ENCODE results near the gene APEH. TPM values are rescaled to one million over a fixed set of nuclear protein-coding genes. Genes with fewer than 3 reads are reported as not detected.
A peak's percentile ranks its signal among the peaks of the same experiment; 100 is the strongest.

The APEH gene
- total RNA-seq, 1 donor from 2014 or later = 74.4 TPM

DNA sequence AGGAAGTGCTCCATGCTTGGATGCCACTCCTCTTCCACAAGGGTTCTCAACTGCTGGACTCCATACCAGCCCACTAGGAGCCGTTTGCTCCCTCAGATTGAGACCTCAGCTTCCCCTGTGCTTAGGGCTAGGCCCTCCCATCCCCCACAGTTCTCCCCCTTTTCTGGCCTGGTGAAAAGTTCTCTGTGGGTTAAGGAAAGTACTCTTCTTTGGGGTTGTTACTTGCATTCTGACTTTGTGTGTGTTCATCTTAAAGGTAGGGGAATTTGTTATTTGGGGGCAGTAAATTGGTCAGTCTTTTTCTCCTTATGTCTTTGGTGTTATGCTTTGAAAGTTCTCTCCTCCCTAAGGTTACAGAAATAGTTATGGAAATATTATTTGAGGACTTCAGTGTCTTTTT lies 24.0 kb upstream of the APEH start:
- no peak for DNase-seq (ENCODE audit: low spot score)
- no peak for ATAC-seq

GRCh38 chr3:49650637-49651036 lies 23.5 kb upstream of the APEH start:
- ATAC-seq (no peak), DNase-seq (ENCODE audit: low spot score) (no peak)

GRCh38 chr3:49652218-49652902 lies 21.8 kb upstream of the APEH start:
- DNase-seq (ENCODE audit: low spot score) (no peak), ATAC-seq (no peak)

DNA sequence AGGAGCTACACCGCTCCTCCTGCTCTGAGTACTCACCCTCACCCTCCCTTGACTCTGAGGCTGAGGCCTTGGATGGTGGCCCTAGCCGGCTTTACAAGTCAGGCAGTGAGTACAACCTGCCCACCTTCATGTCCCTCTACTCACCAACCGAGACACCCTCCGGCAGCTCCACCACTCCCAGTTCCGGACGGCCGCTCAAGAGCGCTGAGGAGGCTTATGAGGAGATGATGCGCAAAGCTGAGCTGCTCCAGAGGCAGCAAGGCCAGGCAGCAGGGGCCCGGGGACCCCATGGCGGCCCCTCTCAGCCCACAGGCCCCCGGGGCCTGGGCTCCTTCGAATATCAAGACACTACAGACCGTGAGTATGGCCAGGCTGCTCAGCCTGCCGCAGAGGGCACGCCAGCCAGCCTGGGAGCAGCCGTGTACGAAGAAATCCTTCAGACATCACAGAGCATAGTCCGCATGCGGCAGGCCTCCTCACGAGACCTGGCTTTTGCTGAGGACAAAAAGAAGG lies 21.2 kb upstream of the APEH start:
- DNase-seq (ENCODE audit: low spot score) (no peak), ATAC-seq (no peak)

DNA sequence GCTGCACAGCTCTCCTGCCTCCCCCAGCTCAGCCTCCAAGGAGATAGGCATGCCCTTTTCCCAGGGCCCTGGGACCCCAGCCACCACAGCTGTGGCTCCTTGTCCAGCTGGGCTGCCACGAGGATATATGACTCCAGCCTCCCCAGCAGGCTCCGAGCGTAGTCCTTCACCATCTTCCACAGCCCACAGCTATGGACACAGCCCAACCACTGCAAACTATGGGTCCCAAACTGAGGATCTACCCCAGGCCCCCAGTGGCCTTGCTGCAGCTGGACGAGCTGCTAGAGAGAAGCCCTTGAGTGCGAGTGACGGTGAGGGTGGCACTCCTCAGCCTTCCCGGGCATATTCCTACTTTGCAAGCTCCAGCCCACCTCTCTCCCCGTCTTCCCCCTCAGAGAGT lies 20.5 kb upstream of the APEH start:
- DNase-seq (ENCODE audit: low spot score) (no peak), ATAC-seq (no peak)

DNA sequence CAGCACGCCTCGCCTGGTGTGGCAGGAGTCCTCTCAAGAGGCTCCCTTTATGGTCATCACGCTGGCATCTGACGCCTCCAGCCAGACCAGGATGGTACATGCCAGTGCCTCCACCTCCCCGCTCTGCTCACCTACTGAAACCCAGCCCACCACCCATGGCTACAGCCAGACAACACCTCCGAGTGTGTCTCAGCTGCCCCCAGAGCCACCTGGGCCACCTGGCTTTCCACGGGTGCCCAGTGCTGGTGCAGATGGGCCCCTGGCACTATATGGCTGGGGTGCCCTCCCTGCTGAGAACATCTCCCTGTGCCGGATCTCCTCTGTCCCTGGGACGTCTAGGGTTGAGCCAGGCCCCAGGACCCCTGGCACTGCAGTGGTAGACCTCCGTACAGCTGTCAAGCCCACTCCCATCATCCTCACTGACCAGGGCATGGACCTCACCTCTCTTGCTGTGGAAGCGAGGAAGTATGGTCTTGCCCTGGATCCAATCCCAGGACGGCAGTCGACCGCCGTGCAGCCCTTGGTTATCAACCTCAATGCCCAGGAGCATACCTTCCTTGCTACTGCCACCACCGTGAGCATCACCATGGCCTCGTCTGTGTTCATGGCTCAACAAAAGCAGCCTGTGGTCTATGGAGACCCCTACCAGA lies 19.9 kb upstream of the APEH start:
- ATAC-seq (no peak), DNase-seq (ENCODE audit: low spot score) (no peak)

GRCh38 chr3:49654955-49655556 lies 19.1 kb upstream of the APEH start:
- DNase-seq (ENCODE audit: low spot score) (no peak), ATAC-seq (peak; percentile 14)

- no peak for DNase-seq (ENCODE audit: low spot score)
- no peak for ATAC-seq
These were observed 18.3 kb upstream of the APEH start for GRCh38 chr3:49655731-49656285.

GRCh38 chr3:49656541-49657112 lies 17.5 kb upstream of the APEH start:
- DNase-seq (ENCODE audit: low spot score) (no peak), ATAC-seq (no peak)

DNA sequence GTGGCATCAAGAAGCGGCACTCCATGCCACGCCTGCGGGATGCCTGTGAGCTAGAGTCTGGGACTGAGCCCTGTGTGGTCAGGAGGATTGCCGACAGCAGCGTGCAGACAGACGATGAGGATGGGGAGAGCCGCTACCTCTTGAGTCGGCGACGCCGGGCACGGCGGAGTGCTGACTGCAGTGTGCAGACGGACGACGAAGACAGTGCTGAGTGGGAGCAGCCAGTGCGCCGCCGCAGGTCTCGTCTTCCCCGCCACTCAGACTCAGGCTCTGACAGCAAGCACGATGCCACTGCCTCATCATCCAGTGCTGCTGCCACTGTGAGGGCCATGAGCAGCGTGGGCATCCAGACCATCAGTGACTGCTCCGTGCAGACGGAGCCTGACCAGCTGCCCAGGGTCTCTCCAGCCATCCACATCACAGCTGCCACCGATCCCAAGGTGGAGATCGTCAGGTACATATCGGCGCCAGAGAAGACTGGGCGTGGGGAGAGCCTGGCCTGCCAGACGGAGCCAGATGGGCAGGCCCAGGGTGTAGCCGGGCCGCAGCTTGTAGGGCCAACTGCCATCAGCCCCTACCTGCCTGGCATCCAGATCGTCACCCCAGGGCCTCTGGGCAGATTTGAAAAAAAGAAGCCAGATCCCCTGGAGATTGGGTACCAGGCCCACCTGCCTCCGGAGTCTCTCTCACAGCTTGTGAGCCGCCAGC lies 16.8 kb upstream of the APEH start:
- no peak for DNase-seq (ENCODE audit: low spot score)

DNA sequence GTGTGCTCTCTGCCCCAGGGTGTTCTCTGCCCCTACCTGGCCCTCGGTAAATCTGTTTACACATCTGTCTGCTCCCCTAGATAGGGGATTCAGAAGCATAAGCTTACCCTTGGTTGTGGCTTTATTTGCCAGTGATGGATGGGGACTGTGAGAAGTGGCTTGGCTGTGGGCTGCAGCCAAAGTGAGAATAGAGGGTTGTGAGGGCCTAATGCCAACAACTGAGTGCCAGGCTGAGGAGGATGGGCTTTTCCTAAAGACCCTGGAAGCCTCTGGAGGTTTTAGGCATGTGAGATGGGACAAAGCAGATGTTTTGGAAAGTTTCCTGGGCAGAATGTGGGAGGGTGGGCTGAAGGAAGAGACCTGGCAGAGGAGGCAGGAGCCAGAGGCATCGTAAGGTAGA lies 15.4 kb upstream of the APEH start:
- DNase-seq (ENCODE audit: low spot score) (no peak), ATAC-seq (no peak)

More for the DNA sequence above, 16.8 kb upstream of the APEH start:
- no peak for ATAC-seq

DNA sequence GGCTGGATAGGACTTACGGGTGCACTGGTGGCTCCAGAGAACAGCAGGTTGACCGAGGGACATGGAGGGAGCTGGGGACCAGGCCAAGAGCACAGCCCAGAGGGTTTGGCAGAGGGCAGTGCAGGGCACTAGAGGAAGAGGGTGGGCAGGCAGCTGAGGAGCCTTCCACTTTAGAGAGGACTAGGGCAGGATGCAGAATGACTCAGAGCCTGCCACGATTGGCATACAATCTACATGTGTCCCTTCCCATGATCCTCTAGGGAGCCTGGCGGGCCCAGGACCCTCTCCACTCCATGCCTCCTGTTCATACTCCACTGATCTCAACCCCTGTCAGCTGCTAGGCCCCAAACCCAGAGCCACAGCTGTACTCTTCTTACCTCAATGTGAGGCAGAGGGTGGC lies 14.4 kb upstream of the APEH start:
- ATAC-seq (no peak), DNase-seq (ENCODE audit: low spot score) (no peak)

DNA sequence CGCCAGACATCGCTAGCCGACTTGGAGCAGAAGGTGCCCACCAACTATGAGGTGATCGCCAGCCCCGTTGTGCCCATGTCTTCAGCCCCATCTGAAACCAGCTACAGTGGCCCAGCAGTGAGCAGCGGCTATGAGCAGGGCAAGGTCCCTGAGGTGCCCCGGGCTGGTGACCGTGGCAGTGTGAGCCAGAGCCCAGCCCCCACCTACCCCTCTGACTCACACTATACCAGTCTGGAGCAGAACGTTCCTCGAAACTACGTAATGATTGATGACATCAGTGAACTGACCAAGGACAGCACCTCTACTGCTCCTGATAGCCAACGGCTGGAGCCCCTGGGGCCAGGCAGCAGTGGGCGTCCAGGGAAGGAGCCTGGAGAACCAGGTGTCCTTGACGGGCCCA lies 12.9 kb upstream of the APEH start:
- ATAC-seq = no peak

GRCh38 chr3:49662021-49662420 lies 12.1 kb upstream of the APEH start:
- ATAC-seq = no peak

More for the DNA sequence above, 12.9 kb upstream of the APEH start:
- DNase-seq (ENCODE audit: low spot score) = no peak

DNA sequence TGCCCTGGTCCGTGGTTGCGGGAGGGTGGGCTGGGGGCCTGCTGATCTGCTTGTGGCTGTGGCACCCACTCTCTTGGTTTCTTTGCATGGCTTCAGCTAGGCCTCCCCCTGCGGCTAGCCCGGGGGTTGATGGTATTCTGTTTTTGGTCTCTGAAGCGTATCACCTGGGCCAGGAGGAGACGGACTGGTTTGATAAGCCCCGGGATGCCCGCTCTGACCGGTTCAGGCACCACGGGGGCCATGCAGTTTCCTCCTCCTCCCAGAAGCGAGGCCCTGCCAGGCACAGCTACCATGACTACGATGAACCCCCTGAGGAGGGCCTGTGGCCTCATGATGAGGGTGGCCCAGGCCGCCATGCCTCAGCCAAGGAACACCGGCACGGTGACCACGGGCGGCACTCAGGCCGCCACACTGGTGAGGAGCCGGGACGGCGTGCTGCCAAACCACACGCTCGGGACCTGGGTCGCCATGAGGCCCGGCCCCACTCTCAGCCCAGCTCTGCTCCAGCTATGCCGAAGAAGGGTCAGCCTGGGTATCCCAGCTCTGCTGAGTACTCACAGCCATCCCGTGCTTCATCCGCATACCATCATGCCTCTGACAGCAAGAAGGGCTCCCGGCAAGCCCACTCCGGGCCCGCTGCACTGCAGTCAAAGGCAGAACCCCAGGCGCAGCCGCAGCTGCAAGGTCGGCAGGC lies 11.3 kb upstream of the APEH start:
- no peak for DNase-seq (ENCODE audit: low spot score)
- ATAC-seq = no peak

More at GRCh38 chr3:49662021-49662420, 12.1 kb upstream of the APEH start:
- DNase-seq (ENCODE audit: low spot score) = no peak

DNA sequence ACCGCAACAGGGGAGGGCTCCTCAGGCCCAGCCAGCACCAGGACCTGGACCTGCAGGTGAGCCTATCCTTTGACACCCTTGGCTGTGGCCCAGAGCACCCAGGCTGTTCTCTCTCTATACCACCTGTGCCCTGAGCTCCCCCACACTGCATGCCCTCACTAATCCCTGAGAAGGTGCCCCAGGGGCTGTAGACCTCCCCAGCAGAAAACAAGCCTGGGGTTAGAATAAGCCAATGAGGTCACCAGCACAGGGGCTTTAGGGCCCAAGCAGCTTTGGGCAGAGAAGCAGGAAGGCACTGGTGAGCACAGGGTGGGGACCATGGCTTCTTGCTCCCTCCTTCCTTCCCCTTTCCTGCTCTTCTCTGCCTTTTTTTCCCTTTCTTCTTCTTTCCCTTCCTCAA lies 10.3 kb upstream of the APEH start:
- ATAC-seq (no peak), DNase-seq (ENCODE audit: low spot score) (no peak)

DNA sequence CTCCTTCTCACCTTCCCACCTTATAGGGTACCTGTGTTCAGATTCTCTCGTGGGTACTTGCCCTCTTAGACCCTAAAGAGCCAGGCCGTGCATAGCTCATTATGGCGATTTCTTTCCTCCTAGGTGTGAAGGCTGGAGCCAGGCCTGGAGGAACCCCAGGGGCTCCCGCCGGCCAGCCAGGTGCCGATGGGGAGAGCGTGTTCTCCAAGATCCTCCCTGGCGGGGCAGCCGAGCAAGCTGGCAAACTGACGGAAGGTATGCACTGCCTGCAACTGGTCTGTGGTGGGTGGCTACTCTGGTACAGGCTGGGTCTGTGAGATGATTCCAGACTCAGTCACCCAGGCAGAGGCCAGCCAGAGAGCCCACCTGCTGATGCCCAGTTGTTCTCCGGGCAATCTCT lies 9.9 kb upstream of the APEH start:
- DNase-seq (ENCODE audit: low spot score) (no peak), ATAC-seq (no peak)

- peak; percentile 75 for DNase-seq (ENCODE audit: low spot score)
- peak; percentile 75 for ATAC-seq
These were observed 8.2 kb upstream of the APEH start for GRCh38 chr3:49665822-49666519.

DNA sequence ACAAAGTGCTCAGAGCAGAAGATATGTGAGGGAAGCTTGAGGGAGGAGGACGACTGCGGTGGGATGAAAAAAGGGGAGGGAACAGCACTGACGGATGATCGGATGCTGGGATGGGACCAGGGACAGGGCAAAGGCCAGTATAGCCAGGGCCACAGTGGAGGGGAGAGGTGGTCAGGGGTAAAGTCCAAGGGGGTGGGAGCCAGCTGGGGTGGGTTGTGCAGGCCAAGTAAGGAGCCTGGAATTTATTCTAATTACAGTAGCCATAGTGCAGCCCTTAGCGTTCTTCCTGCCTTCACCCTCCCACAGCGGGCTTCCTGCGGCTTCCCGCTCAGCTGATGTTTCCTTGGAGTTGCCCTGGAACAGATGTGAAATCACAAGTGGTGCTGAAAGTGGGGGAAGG lies 7.6 kb upstream of the APEH start:
- DNase-seq (ENCODE audit: low spot score) = peak; percentile 75
- ATAC-seq = peak; percentile 47

Measured in left lobe of liver (tissue), 2 donors.